Skin of body (tissue), 2 donors: ENCODE data around the gene VWA7. TPM values are rescaled to one million over a fixed set of nuclear protein-coding genes. Genes with fewer than 3 reads are reported as not detected.

Source experiments
- small RNA-seq: library from RNA; depleted of rRNA; stranded (forward); fragments of <200 nt; gene quantifications from one replicate; pipeline ENCODE3, GENCODE V24; 2014; ENCODE audit warnings: low replicate concordance
- total RNA-seq: library from RNA; depleted of rRNA; stranded (reverse); fragments of >200 nt; gene quantifications from one replicate; pipeline ENCODE4 v1.2.3, GENCODE V29; 2014

Gene VWA7
- total RNA-seq, 1 donor from 2014 or later: 0.99 TPM

Small RNA genes within 50 kb of the gene (small RNA-seq; reads per million reads assigned to genes)
- gene MSH5-SAPCD1 (not detected), gene RF00019 (not detected), gene RNU6-850P (not detected), gene SAPCD1 (not detected)

Other genes with a start within 250 kb of the VWA7 start
- gene MCCD1, start 248.4 kb downstream of the VWA7 start, total RNA-seq: not detected
- 267 TPM for gene DDX39B, start 235.3 kb downstream of the VWA7 start, total RNA-seq
- 1.4 TPM for gene ATP6V1G2, start 230.7 kb downstream of the VWA7 start, total RNA-seq
- gene NFKBIL1, start 229.7 kb downstream of the VWA7 start, total RNA-seq: 12.1 TPM
- gene LTA, start 205.0 kb downstream of the VWA7 start, total RNA-seq: not detected
- 1.9 TPM for gene TNF, start 201.8 kb downstream of the VWA7 start, total RNA-seq
- 1.6 TPM for gene LTB, start 194.9 kb downstream of the VWA7 start, total RNA-seq
- 7.6 TPM for gene LST1, start 191.1 kb downstream of the VWA7 start, total RNA-seq
- not detected for gene NCR3, start 184.3 kb downstream of the VWA7 start, total RNA-seq
- 23.8 TPM for gene AIF1, start 162.1 kb downstream of the VWA7 start, total RNA-seq
- 49.6 TPM for gene PRRC2A, start 156.6 kb downstream of the VWA7 start, total RNA-seq
- 101 TPM for gene BAG6, start 124.7 kb downstream of the VWA7 start, total RNA-seq
- 1.2 TPM for gene APOM, start 121.4 kb downstream of the VWA7 start, total RNA-seq
- gene C6orf47, start 116.5 kb downstream of the VWA7 start, total RNA-seq: 14.1 TPM
- gene GPANK1, start 112.3 kb downstream of the VWA7 start, total RNA-seq: 8.2 TPM
- 75.8 TPM for gene CSNK2B, start 111.2 kb downstream of the VWA7 start, total RNA-seq
- 4.0 TPM for gene LY6G5B, start 107.4 kb downstream of the VWA7 start, total RNA-seq
- not detected for gene LY6G5C, start 96.3 kb downstream of the VWA7 start, total RNA-seq
- 36.0 TPM for gene ABHD16A, start 74.0 kb downstream of the VWA7 start, total RNA-seq
- not detected for gene LY6G6F, start 70.5 kb downstream of the VWA7 start, total RNA-seq
- 10.3 TPM for gene LY6G6D, start 62.0 kb downstream of the VWA7 start, total RNA-seq
- gene LY6G6C, start 55.6 kb downstream of the VWA7 start, total RNA-seq: 20.4 TPM
- 0.59 TPM for gene MPIG6B, start 54.0 kb downstream of the VWA7 start, total RNA-seq
- 62.2 TPM for gene DDAH2, start 48.0 kb downstream of the VWA7 start, total RNA-seq
- 185 TPM for gene CLIC1, start 40.8 kb downstream of the VWA7 start, total RNA-seq
- gene MSH5, start 37.3 kb downstream of the VWA7 start, total RNA-seq: 9.1 TPM
- 3.9 TPM for gene SAPCD1, start 14.7 kb downstream of the VWA7 start, total RNA-seq
- gene VARS1, start 18.4 kb upstream of the VWA7 start, total RNA-seq: 29.1 TPM
- 21.0 TPM for gene LSM2, start 29.6 kb upstream of the VWA7 start, total RNA-seq
- 1.8 TPM for gene HSPA1L, start 38.0 kb upstream of the VWA7 start, total RNA-seq
- 213 TPM for gene HSPA1A, start 38.2 kb upstream of the VWA7 start, total RNA-seq
- 286 TPM for gene HSPA1B, start 50.4 kb upstream of the VWA7 start, total RNA-seq
- 19.0 TPM for gene NEU1, start 85.5 kb upstream of the VWA7 start, total RNA-seq
- gene SLC44A4, start 101.7 kb upstream of the VWA7 start, total RNA-seq: 0.10 TPM
- gene EHMT2, start 120.4 kb upstream of the VWA7 start, total RNA-seq: 25.6 TPM
- 3.9 TPM for gene ZBTB12, start 124.8 kb upstream of the VWA7 start, total RNA-seq
- gene C2, start 150.4 kb upstream of the VWA7 start, total RNA-seq: 4.9 TPM
- 2.2 TPM for gene CFB, start 168.8 kb upstream of the VWA7 start, total RNA-seq
- gene NELFE, start 181.6 kb upstream of the VWA7 start, total RNA-seq: 46.1 TPM
- gene SKIC2, start 181.8 kb upstream of the VWA7 start, total RNA-seq: 23.3 TPM
- gene DXO, start 194.8 kb upstream of the VWA7 start, total RNA-seq: 5.8 TPM
- gene C4A, start 204.7 kb upstream of the VWA7 start, total RNA-seq: 5.8 TPM
- 4.2 TPM for gene C4B, start 237.5 kb upstream of the VWA7 start, total RNA-seq